HepG2 (cell line): ENCODE measurements around the gene LINS1. TPM values are rescaled to one million over a fixed set of nuclear protein-coding genes. Genes with fewer than 3 reads are reported as not detected.
A peak's percentile ranks its signal among the peaks of the same experiment; 100 is the strongest.

Experiments
- ATAC-seq: fragments of 200-7000 bp; cut with Tn5 transposase; 3 replicates; pipeline ENCODE4 v1.9.1; 2020; ENCODE audit warnings: mild to moderate bottlenecking, moderate library complexity
- BruUV-seq: library from RNA; stranded (reverse); fragments of 400-500 nt; replicated peaks from 2 replicates; lab custom pipeline; 2021; lab: Mats Ljungman, UMichigan
- CTCF ChIA-PET: fragments of 300-600 bp; formaldehyde crosslinking; extraction: SDS; loops from one replicate; lab custom pipeline; 2021; ENCODE audit warnings: low total read pairs, inconsistent platforms, low intra/inter-chr PET ratio; lab: Yijun Ruan, JAX
- POLR2A ChIA-PET: fragments of 350-600 bp; sonication (Branson Sonifier 250); formaldehyde crosslinking; loops from one replicate; lab custom pipeline; 2020; ENCODE audit warnings: antibody characterized with exemption, inconsistent platforms; lab: Yijun Ruan, JAX
- DNase-seq: peaks from one replicate; pipeline ENCODE4 v3.0.0-alpha.2; 2015; ENCODE audit warnings: low spot score
- FAIRE-seq: peaks from 3 replicates; lab custom pipeline; 2011; peaks lifted over from hg19 to GRCh38; lab: Jason Lieb, UNC
- H2AFZ ChIP-seq: one replicate; pipeline ENCODE4 v1.6.1; 2011; ENCODE audit warnings: low read length, inconsistent platforms
- H3K27ac ChIP-seq: fragments of 300-600 bp; 3 replicates; pipeline ENCODE4 v1.8.0; 2011; ENCODE audit warnings: mixed run types, mild to moderate bottlenecking, mixed read lengths, low read length, inconsistent platforms; ENCODE audit not compliant: insufficient read depth; ENCODE audit errors: extremely low read length
- H3K27me3 ChIP-seq, 2 experiments: fragments of 200-600 bp in 1 of 2; 2 replicates in 1 of 2; 3 replicates in 1 of 2; pipeline versions ENCODE4 v1.6.0 to v1.8.0; 2011; ENCODE audit warnings: low read length in 2 of 2, mild to moderate bottlenecking in 2 of 2, moderate library complexity in 2 of 2, inconsistent platforms in 1 of 2; ENCODE audit not compliant: insufficient read depth in 2 of 2, control insufficient read depth in 1 of 2
- H3K36me3 ChIP-seq, 2 experiments: fragments of 200-600 bp in 1 of 2; replicated peaks in 1 of 2; 2 replicates in 1 of 2; 3 replicates in 1 of 2; pipeline versions ENCODE4 v1.5.1 to v1.8.0; 2011; ENCODE audit warnings: low read length in 2 of 2, inconsistent platforms in 1 of 2; ENCODE audit not compliant: insufficient read depth in 2 of 2, control insufficient read depth in 1 of 2
- H3K4me1 ChIP-seq: 2 replicates; pipeline ENCODE4 v1.5.1; 2012; ENCODE audit warnings: low read length, inconsistent platforms; ENCODE audit not compliant: insufficient read depth
- H3K4me2 ChIP-seq: 2 replicates; pipeline ENCODE4 v1.6.0; 2011; ENCODE audit warnings: low read depth, low read length, inconsistent platforms
- H3K4me3 ChIP-seq, 3 experiments: fragments of 200-600 bp in 1 of 3; sonication (generic), shearing (Covaris generic) in 1 of 3; replicated peaks in 1 of 3; 2 replicates each; pipeline ENCODE4 v1.5.1; 2011 to 2016; ENCODE audit warnings: low read length in 3 of 3, inconsistent platforms in 2 of 3, low read depth in 2 of 3, mild to moderate bottlenecking in 2 of 3, control low read depth in 1 of 3, mixed read lengths in 1 of 3; ENCODE audit not compliant: insufficient read depth in 1 of 3
- H3K79me2 ChIP-seq: one replicate; pipeline ENCODE4 v1.6.1; 2011; ENCODE audit warnings: low read length, inconsistent platforms; ENCODE audit not compliant: insufficient read depth
- H3K9ac ChIP-seq: 2 replicates; pipeline ENCODE4 v1.6.0; 2011; ENCODE audit warnings: mild to moderate bottlenecking, low read depth, low read length, inconsistent platforms; ENCODE audit not compliant: insufficient read depth
- H3K9me3 ChIP-seq: 2 replicates; pipeline ENCODE4 v1.5.1; 2012; ENCODE audit warnings: mild to moderate bottlenecking, low read length
- H4K20me1 ChIP-seq: 2 replicates; pipeline ENCODE4 v1.6.0; 2011; ENCODE audit warnings: inconsistent platforms, mild to moderate bottlenecking, low read length, moderate library complexity; ENCODE audit not compliant: insufficient read depth
- AHR ChIP-seq: IDR thresholded peaks from 2 replicates; pipeline ENCODE4 v1.6.1; 2018; ENCODE audit warnings: missing genetic modification reagents, missing compliant biosample characterization
- ATF7 ChIP-seq, 2 experiments: fragments of 450-650 bp in 1 of 2; sonication (generic) in 1 of 2; formaldehyde crosslinking in 1 of 2; IDR thresholded peaks; 2 replicates each; pipeline versions ENCODE4 v1.4.0 to v1.6.1; 2016 to 2020; ENCODE audit warnings: antibody characterized with exemption in 1 of 2, mild to moderate bottlenecking in 1 of 2, missing genetic modification reagents in 1 of 2
- HMGXB3 ChIP-seq: sonication (generic); formaldehyde crosslinking; IDR thresholded peaks from 2 replicates; pipeline ENCODE4 v1.4.0; 2020; ENCODE audit warnings: missing genetic modification reagents, borderline replicate concordance
- KLF11 ChIP-seq: IDR thresholded peaks from 2 replicates; pipeline ENCODE4 v1.6.1; 2016; ENCODE audit warnings: missing compliant biosample characterization
- MNT ChIP-seq: fragments of 450-650 bp; IDR thresholded peaks from 2 replicates; pipeline ENCODE4 v1.6.1; 2016
- NCOA1 ChIP-seq: sonication (generic); formaldehyde crosslinking; IDR thresholded peaks from 2 replicates; pipeline ENCODE4 v1.9.0; 2021; ENCODE audit warnings: missing genetic modification reagents
- POLR2AphosphoS5 ChIP-seq: IDR thresholded peaks from 2 replicates; pipeline ENCODE4 v1.6.1; 2012; ENCODE audit warnings: low read depth, low read length
- RXRA ChIP-seq: sonication (generic); formaldehyde crosslinking; IDR thresholded peaks from 2 replicates; pipeline ENCODE4 v1.5.1; 2020; ENCODE audit warnings: missing genetic modification reagents
- SALL2 ChIP-seq: sonication (generic); formaldehyde crosslinking; IDR thresholded peaks from 2 replicates; pipeline ENCODE4 v1.8.1; 2023; ENCODE audit warnings: mild to moderate bottlenecking, missing genetic modification reagents, inconsistent platforms
- SP5 ChIP-seq: IDR thresholded peaks from 2 replicates; pipeline ENCODE4 v1.6.1; 2016; ENCODE audit warnings: low read depth, borderline replicate concordance
- STAG1 ChIP-seq: sonication (generic); formaldehyde crosslinking; IDR thresholded peaks from 2 replicates; pipeline ENCODE4 v1.4.0; 2020; ENCODE audit warnings: missing genetic modification reagents
- TBL1XR1 ChIP-seq: fragments of 150-350 bp; IDR thresholded peaks from 2 replicates; pipeline ENCODE4 v1.6.1; 2014; ENCODE audit warnings: borderline replicate concordance, low read length; ENCODE audit not compliant: partially characterized antibody
- ZNF337 ChIP-seq: sonication (generic); formaldehyde crosslinking; IDR thresholded peaks from 2 replicates; pipeline ENCODE4 v1.5.1; 2020; ENCODE audit warnings: missing genetic modification reagents, low read depth, mild to moderate bottlenecking, borderline replicate concordance
- ZNF414 ChIP-seq: sonication (generic); formaldehyde crosslinking; IDR thresholded peaks from 2 replicates; pipeline ENCODE4 v1.5.0; 2020; ENCODE audit warnings: missing genetic modification reagents
- ZNF577 ChIP-seq: sonication (generic); formaldehyde crosslinking; IDR thresholded peaks from 2 replicates; pipeline ENCODE4 v1.4.0; 2020; ENCODE audit warnings: mild to moderate bottlenecking, low read depth, missing genetic modification reagents, borderline replicate concordance
- ZNF768 ChIP-seq: sonication (generic); formaldehyde crosslinking; IDR thresholded peaks from 2 replicates; pipeline ENCODE4 v1.4.0; 2020; ENCODE audit warnings: missing genetic modification reagents
- ZSCAN25 ChIP-seq: sonication (generic); formaldehyde crosslinking; IDR thresholded peaks from 2 replicates; pipeline ENCODE4 v1.8.0; 2022; ENCODE audit warnings: mild to moderate bottlenecking, missing genetic modification reagents
- WGBS: methylation state at CpG from one replicate; pipeline ENCODE4 v1.1.6; 2017; ENCODE audit warnings: low lambda C conversion rate; 5-methylcytosine and 5-hydroxymethylcytosine counted together
- in situ Hi-C: cut with HindIII; loops from 2 replicates; pipeline ENCODE4 v1.10.0; 2017; ENCODE audit warnings: low pct_unique_long_range_greater_than_20kb; ENCODE audit not compliant: extremely low pct_ligation_motif_present
- intact Hi-C: fragments of 100-400 bp; cut with micrococcal nuclease; formaldehyde crosslinking; loops from one replicate; pipeline ENCODE4 v1.10.0; 2022; ENCODE audit not compliant: unreplicated experiment
- polyA plus RNA-seq, 8 experiments: library from polyadenylated mRNA; depleted of rRNA in 3 of 8; stranded (reverse) in 7 of 8; unstranded in 1 of 8; fragments of >200 nt; fragmentation: Illumina TruSeq in 4 of 8; extraction: Trizol in 4 of 8; gene quantifications; 2 replicates each; pipeline versions ENCODE4 v1.2.1 to v1.2.3, GENCODE V29; 2011 to 2016; ENCODE audit warnings: low read depth in 4 of 8, missing spikeins in 1 of 8, mixed read lengths in 1 of 8; ENCODE audit not compliant: insufficient read depth in 1 of 8
- total RNA-seq, 5 experiments: library from RNA; depleted of rRNA; stranded (reverse); fragments of >200 nt; fragmentation: Illumina TruSeq; extraction: Trizol; gene quantifications; 2 replicates each; pipeline ENCODE4 v1.2.3, GENCODE V29; 2016; ENCODE audit warnings: low read depth in 1 of 5

LINS1 gene
- total and polyA plus RNA-seq, 2 of the 13 experiments (the other 11 are each of a cell fraction or from before 2014, with no cell fraction given), result 9.8 to 10.4 TPM

GRCh38 chr15:100627789-100628395 is 25.9 kb upstream of the LINS1 start (continued):
- TF ChIP-seq MNT, result no peak
- TF ChIP-seq ZNF414 (CRISPR knock-in tag), result no peak
- no peak for TF ChIP-seq SALL2 (CRISPR knock-in tag)
- peak; percentile 80 for TF ChIP-seq STAG1 (CRISPR knock-in tag)
- no peak for TF ChIP-seq ZNF337 (CRISPR knock-in tag)
- TF ChIP-seq ZNF577 (CRISPR knock-in tag), result no peak
- no peak for TF ChIP-seq KLF11

GRCh38 chr15:100623301-100623700 is 21.3 kb upstream of the LINS1 start:
- H2AFZ ChIP-seq, result no peak overlapping the region
- ATAC-seq (no peak), DNase-seq (no peak), FAIRE-seq (no peak)
- no peak overlapping the region for H3K4me2 ChIP-seq
- in situ Hi-C loops (no loop called here), intact Hi-C loops (no loop called here)
- CTCF ChIA-PET, result no interaction called here
- peaks cover 3% of the 10 kb centered on the region; the same call in 1 of the 2 replicates for H4K20me1 ChIP-seq
- no peaks in the 10 kb centered on the region for H3K9me3 ChIP-seq
- H3K9ac ChIP-seq, result no peak overlapping the region
- POLR2A ChIA-PET, result no interaction called here
- no peaks in the 10 kb centered on the region for H3K4me1 ChIP-seq
- BruUV-seq, result no TSS peak
- H3K4me3 ChIP-seq, result no peak overlapping the region
- no peaks in the 10 kb centered on the region for H3K79me2 ChIP-seq
- WGBS, result 96% methylated on average over 5 of the region's 5 CpGs
- H3K27ac ChIP-seq, result no peak overlapping the region
- peaks cover 3 to 27% of the 10 kb centered on the region in 2 experiments for H3K36me3 ChIP-seq
- no peaks in the 10 kb centered on the region; a peak in 1 of 5 replicates for H3K27me3 ChIP-seq
- TF ChIP-seq POLR2AphosphoS5 (no peak), AHR (CRISPR knock-in tag) (no peak), RXRA (CRISPR knock-in tag) (no peak), ZNF768 (CRISPR knock-in tag) (no peak), ZSCAN25 (no peak), TBL1XR1 (no peak), ATF7 (IDR thresholded peaks at IDR 0.05) (no peak), ATF7 (CRISPR knock-in tag; IDR thresholded peaks at IDR 0.05) (no peak), SP5 (CRISPR knock-in tag) (no peak), HMGXB3 (CRISPR knock-in tag) (no peak), NCOA1 (CRISPR knock-in tag) (no peak)
